SK-N-MC (cell line): ENCODE data around the gene ORC6.

Experiments used
- EZH2 ChIP-seq: fragments of 200-600 bp; sonication (generic); IDR thresholded peaks from one replicate; pipeline ENCODE4 v1.6.1; 2017; ENCODE audit warnings: antibody characterized with exemption
- POLR2AphosphoS5 ChIP-seq: IDR thresholded peaks from 2 replicates; pipeline ENCODE4 v1.6.1; 2012; ENCODE audit warnings: mild to moderate bottlenecking, low read depth, low read length, borderline replicate concordance

DNA sequence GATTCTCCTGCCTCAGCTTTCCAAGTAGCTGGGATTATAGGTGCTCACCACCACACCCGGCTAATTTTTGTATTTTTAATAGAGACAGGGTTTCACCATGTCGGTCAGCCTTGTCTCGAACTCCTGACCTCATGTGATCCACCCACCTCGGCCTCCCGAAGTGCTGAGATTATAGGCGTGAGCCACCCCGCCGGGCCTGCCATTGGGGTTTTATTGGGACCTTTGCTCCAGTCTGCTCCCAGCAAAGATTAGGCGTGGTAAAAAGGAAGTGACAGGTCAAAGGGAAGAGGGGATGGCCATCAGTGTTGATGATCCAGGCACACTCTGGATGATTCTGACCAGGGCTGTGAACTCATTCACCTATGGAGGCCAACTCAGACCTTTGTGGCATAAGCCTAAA, 38.2 kb downstream of the ORC6 start:
- TF ChIP-seq POLR2AphosphoS5 (no peak), EZH2 (no peak)
